Transverse colon (tissue), 4 donors: ENCODE data around the gene SSRP1. TPM values are rescaled to one million over a fixed set of nuclear protein-coding genes. Genes with fewer than 3 reads are reported as not detected.

Experiments
- DNase-seq: peaks from one replicate; pipeline ENCODE4 v3.0.0-alpha.2; 2019
- H3K27ac ChIP-seq, 4 donors: fragments of 200-600 bp; sonication (generic); 2 replicates each; pipeline ENCODE4 v1.5.1; 2016 to 2018; ENCODE audit warnings: inconsistent platforms in 4 of 4
- H3K27me3 ChIP-seq: fragments of 200-600 bp; sonication (generic); 2 replicates; pipeline ENCODE4 v1.5.1; 2017; ENCODE audit warnings: inconsistent platforms
- H3K36me3 ChIP-seq, 4 donors: fragments of 200-600 bp; sonication (generic); 2 replicates each; pipeline ENCODE4 v1.5.1; 2017 to 2019; ENCODE audit warnings: inconsistent platforms in 4 of 4
- H3K4me1 ChIP-seq, 4 donors: fragments of 200-600 bp; sonication (generic); 2 replicates each; pipeline ENCODE4 v1.5.1; 2017 to 2020; ENCODE audit warnings: inconsistent platforms in 4 of 4
- H3K4me3 ChIP-seq, 4 donors: fragments of 200-600 bp; sonication (generic); 1 replicate in 1 of 4; 2 replicates in 3 of 4; pipeline versions ENCODE4 v1.5.1 to v1.6.1; 2017 to 2019; ENCODE audit warnings: inconsistent platforms in 4 of 4
- H3K9me3 ChIP-seq, 2 donors: fragments of 200-600 bp; sonication (generic); 2 replicates each; pipeline ENCODE4 v1.5.1; 2017 to 2019; ENCODE audit warnings: inconsistent platforms in 2 of 2
- EP300 ChIP-seq: sonication (generic); formaldehyde crosslinking; IDR thresholded peaks from one replicate; pipeline ENCODE4 v1.6.1; 2017; ENCODE audit warnings: antibody characterized with exemption, low read depth
- POLR2A ChIP-seq: fragments of 450-650 bp; IDR thresholded peaks from one replicate; pipeline ENCODE4 v1.6.1; 2016; ENCODE audit warnings: antibody characterized with exemption, mild to moderate bottlenecking, moderate library complexity
- POLR2AphosphoS5 ChIP-seq, 3 donors: sonication (generic); formaldehyde crosslinking; IDR thresholded peaks; one replicate each; pipeline ENCODE4 v1.6.1; 2016; ENCODE audit warnings: antibody characterized with exemption in 3 of 3
- WGBS, 2 donors: methylation state at CpG; one replicate each; pipeline ENCODE4 v1.1.5; 2018; ENCODE audit warnings: low coverage in 1 of 2; 5-methylcytosine and 5-hydroxymethylcytosine counted together
- in situ Hi-C, 4 donors: fragments of 200-750 bp; cut with MboI; loops; one replicate each; pipeline versions ENCODE4 v1.15.0 to v1.15.1; 2017; ENCODE audit warnings: low sequenced_read_pairs in 3 of 4, low pct_ligation_motif_present in 1 of 4, low pct_unique_long_range_greater_than_20kb in 1 of 4
- intact Hi-C: fragments of 100-400 bp; cut with DNase I; formaldehyde crosslinking; loops from one replicate; pipeline ENCODE4 v1.15.1; 2023; ENCODE audit warnings: low total_unique reads
- total RNA-seq, 4 donors: library from RNA; depleted of rRNA; stranded (reverse); fragments of >200 nt; gene quantifications; one replicate each; pipeline ENCODE4 v1.1.0, GENCODE V29; 2016
- TF ChIP-seq, protein P1 (sequence below), 5 experiments: fragments of 200-600 bp in 3 of 5; fragments of 450-650 bp in 2 of 5; sonication (generic) in 3 of 5; IDR thresholded peaks; 1 replicate in 2 of 5; 2 replicates in 3 of 5; pipeline ENCODE4 v1.5.1; 2016 to 2017; ENCODE audit warnings: antibody characterized with exemption in 5 of 5, inconsistent platforms in 3 of 5, mild to moderate bottlenecking in 2 of 5, moderate library complexity in 1 of 5

Gene SSRP1
- total RNA-seq, 4 donors from 2014 or later, result 32.0 to 59.4 (median 45.5) TPM

DNA sequence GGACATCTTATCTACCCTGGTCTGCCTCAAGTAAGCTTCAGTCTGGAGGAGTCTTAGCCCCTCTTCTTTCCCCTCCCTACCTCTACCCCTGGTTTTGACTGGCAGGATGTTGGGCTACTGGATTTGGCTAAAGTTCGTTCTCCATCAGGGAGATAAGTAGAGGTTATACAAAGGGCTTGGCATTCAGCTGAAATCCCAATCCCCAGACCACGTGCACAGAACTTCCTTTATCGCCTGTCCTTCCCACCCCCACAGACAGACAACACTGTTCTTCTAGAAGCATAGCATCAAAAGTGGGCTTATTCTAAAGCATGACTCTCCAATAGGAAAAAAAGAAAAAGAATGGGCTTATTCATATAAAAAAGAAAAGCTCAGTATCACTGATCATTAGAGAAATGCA is 37.5 kb upstream of the SSRP1 start:
- intact Hi-C loops (no loop called here), in situ Hi-C loops (no loop called here)
- no peaks in the 10 kb centered on the region for H3K9me3 ChIP-seq
- TF ChIP-seq POLR2AphosphoS5 (IDR thresholded peaks at IDR 0.05) (no peak), EP300 (no peak), POLR2A (no peak)
- TF ChIP-seq, protein P1, sequence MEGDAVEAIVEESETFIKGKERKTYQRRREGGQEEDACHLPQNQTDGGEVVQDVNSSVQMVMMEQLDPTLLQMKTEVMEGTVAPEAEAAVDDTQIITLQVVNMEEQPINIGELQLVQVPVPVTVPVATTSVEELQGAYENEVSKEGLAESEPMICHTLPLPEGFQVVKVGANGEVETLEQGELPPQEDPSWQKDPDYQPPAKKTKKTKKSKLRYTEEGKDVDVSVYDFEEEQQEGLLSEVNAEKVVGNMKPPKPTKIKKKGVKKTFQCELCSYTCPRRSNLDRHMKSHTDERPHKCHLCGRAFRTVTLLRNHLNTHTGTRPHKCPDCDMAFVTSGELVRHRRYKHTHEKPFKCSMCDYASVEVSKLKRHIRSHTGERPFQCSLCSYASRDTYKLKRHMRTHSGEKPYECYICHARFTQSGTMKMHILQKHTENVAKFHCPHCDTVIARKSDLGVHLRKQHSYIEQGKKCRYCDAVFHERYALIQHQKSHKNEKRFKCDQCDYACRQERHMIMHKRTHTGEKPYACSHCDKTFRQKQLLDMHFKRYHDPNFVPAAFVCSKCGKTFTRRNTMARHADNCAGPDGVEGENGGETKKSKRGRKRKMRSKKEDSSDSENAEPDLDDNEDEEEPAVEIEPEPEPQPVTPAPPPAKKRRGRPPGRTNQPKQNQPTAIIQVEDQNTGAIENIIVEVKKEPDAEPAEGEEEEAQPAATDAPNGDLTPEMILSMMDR (IDR thresholded peaks at IDR 0.05), result no peak
- no peak overlapping the region for H3K27ac ChIP-seq
- no peaks in the 10 kb centered on the region for H3K36me3 ChIP-seq
- no peak for DNase-seq
- no peaks in the 10 kb centered on the region for H3K27me3 ChIP-seq
- no peak overlapping the region for H3K4me3 ChIP-seq
- WGBS, 2 donors, result 48 to 80% methylated on average over 1 to 3 of the region's 3 CpGs
- no peaks in the 10 kb centered on the region for H3K4me1 ChIP-seq

- Histone ChIP-seq H3K27ac (no peak overlapping the region), H3K36me3 (no peaks in the 10 kb centered on the region), H3K4me3 (no peak overlapping the region), H3K9me3 (no peaks in the 10 kb centered on the region), H3K27me3 (no peaks in the 10 kb centered on the region), H3K4me1 (no peaks in the 10 kb centered on the region)
- no peak for DNase-seq
- TF ChIP-seq POLR2AphosphoS5 (IDR thresholded peaks at IDR 0.05), result no peak
- TF ChIP-seq POLR2A, result no peak
- TF ChIP-seq EP300, result no peak
- TF ChIP-seq, protein P1 (IDR thresholded peaks at IDR 0.05), result no peak
- in situ Hi-C loops (no loop called here), intact Hi-C loops (no loop called here)
These were observed 35.2 kb upstream of the SSRP1 start for GRCh38 chr11:57370941-57371340.

GRCh38 chr11:57370251-57370650 is 34.6 kb upstream of the SSRP1 start:
- in situ Hi-C loops, result no loop called here
- TF ChIP-seq, protein P1 (IDR thresholded peaks at IDR 0.05), result no peak
- TF ChIP-seq EP300 (no peak), POLR2AphosphoS5 (IDR thresholded peaks at IDR 0.05) (no peak), POLR2A (no peak)
- intact Hi-C loops, result no loop called here

GRCh38 chr11:57368845-57369232 is 33.1 kb upstream of the SSRP1 start:
- intact Hi-C loops (no loop called here), in situ Hi-C loops (no loop called here)
- H3K4me1 ChIP-seq, result no peaks in the 10 kb centered on the region
- no peak overlapping the region for H3K27ac ChIP-seq
- TF ChIP-seq, protein P1 (IDR thresholded peaks at IDR 0.05), result no peak
- TF ChIP-seq POLR2AphosphoS5 (IDR thresholded peaks at IDR 0.05) (no peak), EP300 (no peak), POLR2A (no peak)
- 70% methylated on average over 5 of the region's 5 CpGs; no CpG with 5 or more reads in 1 of the 2 donors for WGBS, 2 donors
- DNase-seq, result no peak
- no peaks in the 10 kb centered on the region for H3K36me3 ChIP-seq
- no peaks in the 10 kb centered on the region for H3K27me3 ChIP-seq
- no peaks in the 10 kb centered on the region for H3K9me3 ChIP-seq
- no peak overlapping the region for H3K4me3 ChIP-seq

More at GRCh38 chr11:57370251-57370650, 34.6 kb upstream of the SSRP1 start:
- 87% methylated on average over 7 of the region's 7 CpGs; no CpG with 5 or more reads in 1 of the 2 donors for WGBS, 2 donors
- no peak for DNase-seq
- H3K36me3 ChIP-seq, result no peaks in the 10 kb centered on the region
- no peak overlapping the region for H3K27ac ChIP-seq
- H3K4me1 ChIP-seq, result no peaks in the 10 kb centered on the region
- H3K9me3 ChIP-seq, result no peaks in the 10 kb centered on the region
- H3K4me3 ChIP-seq, result no peak overlapping the region
- H3K27me3 ChIP-seq, result no peaks in the 10 kb centered on the region
